Stimulated activated CD8-positive, alpha-beta memory T cell treated with anti-CD3 and anti-CD28 coated beads, Interleukin-7, amount 100 ng/mL, for 1 hour (primary cell): ENCODE results near the gene VPS13A.

Experiments used
- DNase-seq, 2 donors: peaks; one replicate each; pipeline ENCODE4 v3.0.0-alpha.2; 2020; ENCODE audit warnings: low read depth in 2 of 2

VPS13A gene

GRCh38 chr9:77457916-77458592 is 280.7 kb downstream of the VPS13A start:
- DNase-seq: peak; percentile 12 to 31

GRCh38 chr9:77460938-77461337 is 283.6 kb downstream of the VPS13A start:
- DNase-seq: no peak

- no peak for DNase-seq
Observed at GRCh38 chr9:77462066-77462465, 284.7 kb downstream of the VPS13A start.

- no peak for DNase-seq
Observed at GRCh38 chr9:77463151-77463550, 285.8 kb downstream of the VPS13A start.

- no peak for DNase-seq
Observed at GRCh38 chr9:77464661-77465060, 287.3 kb downstream of the VPS13A start.

GRCh38 chr9:77469515-77470231 is 292.3 kb downstream of the VPS13A start:
- no peak for DNase-seq
